NCI-H146 treated with DMSO at 0.1 percent for 48 hours (cell line): ENCODE measurements around the gene CERS3.

Experiments
- DNase-seq: peaks from one replicate; lab custom pipeline; 2025; ENCODE audit not compliant: unreplicated experiment; lab: John Stamatoyannopoulos, UW

CERS3 gene

GRCh38 chr15:100385300-100386050, 143.3 kb downstream of the CERS3 start:
- no peak for DNase-seq

GRCh38 chr15:100384108-100384410, 144.7 kb downstream of the CERS3 start:
- DNase-seq, result no peak

GRCh38 chr15:100383302-100384107, 145.2 kb downstream of the CERS3 start:
- DNase-seq, result peak; percentile 53

GRCh38 chr15:100373942-100374341, 154.8 kb downstream of the CERS3 start:
- no peak for DNase-seq

GRCh38 chr15:100373120-100373896, 155.4 kb downstream of the CERS3 start:
- DNase-seq, result no peak

GRCh38 chr15:100372739-100373119, 156.0 kb downstream of the CERS3 start:
- no peak for DNase-seq

GRCh38 chr15:100355342-100355741, 173.4 kb downstream of the CERS3 start:
- DNase-seq, result no peak

GRCh38 chr15:100353449-100353848, 175.3 kb downstream of the CERS3 start:
- DNase-seq, result no peak

- DNase-seq, result peak; percentile 41
Measured at GRCh38 chr15:100350434-100351226, 178.1 kb downstream of the CERS3 start.
